ENCODE results near the gene STAT2. TPM values are rescaled to one million over a fixed set of nuclear protein-coding genes. Genes with fewer than 3 reads are reported as not detected.
A peak's percentile ranks its signal among the peaks of the same experiment; 100 is the strongest.

Gene STAT2
- total and polyA plus RNA-seq, 2 experiments from 2014 or later, result 15.6 to 67.9 TPM

DNA sequence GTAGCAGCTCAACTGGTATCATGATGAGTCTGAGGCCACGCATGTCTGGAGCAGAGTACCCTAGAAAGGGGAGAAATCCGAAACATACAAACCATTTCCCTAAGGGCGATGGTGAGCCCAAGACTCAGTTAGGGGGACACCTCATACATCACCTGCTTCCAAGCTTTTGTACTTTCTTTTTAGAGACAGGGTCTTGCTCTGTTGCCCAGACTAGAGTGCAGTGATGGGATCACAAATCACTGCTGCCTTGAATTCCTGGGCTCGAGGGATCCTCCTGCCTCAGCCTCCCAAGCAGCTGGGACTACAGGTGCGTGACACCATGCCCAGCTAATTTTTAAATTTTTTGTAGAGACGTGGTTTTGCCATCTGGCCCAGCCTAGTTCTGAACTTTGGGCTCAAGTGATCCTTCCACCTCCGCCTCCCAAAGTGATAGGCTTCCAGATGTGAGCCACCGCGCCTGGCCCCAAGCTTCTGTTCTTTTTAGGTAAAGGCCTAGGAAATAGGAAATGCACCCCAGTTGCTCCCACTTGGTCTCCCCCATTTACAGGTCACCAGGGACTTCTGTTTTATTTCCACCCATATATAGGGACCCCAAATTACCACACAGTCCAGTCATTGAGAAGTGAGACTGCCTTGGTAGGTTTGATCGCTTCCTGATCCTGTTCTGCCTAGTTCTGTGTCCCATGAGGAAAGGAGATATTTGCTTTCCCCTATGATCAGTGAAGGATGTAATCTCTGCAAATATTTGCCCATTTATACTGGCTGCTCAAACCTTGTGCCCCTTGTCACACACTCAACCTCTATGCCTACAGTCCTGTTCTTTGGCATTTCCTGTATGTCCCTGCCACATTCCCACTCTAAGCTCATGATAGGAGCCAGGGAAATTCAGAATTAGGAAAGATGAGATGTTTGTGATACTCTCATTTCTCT is 2.5 kb upstream of the STAT2 start, which contains the start of gene APOF:
Gene APOF (minus strand): TSS at position 728 of the 930 bp plus-strand sequence. CDS start 112 bp downstream, at position 616.
- H3K9me3 Mint-ChIP-seq, result no peaks in the 10 kb centered on the region; the same call in 2 of the 3 replicates
- no peaks in the 10 kb centered on the region for H4K20me1 ChIP-seq (replicated peaks; ENCODE audit: insufficient read depth)
- H3K9me2 ChIP-seq (ENCODE audit: insufficient read depth), result no peaks in the 10 kb centered on the region
- peaks cover 14% of the 10 kb centered on the region for H3K79me2 ChIP-seq (replicated peaks; ENCODE audit: insufficient read depth)
- H3K27me3 ChIP-seq (ENCODE audit: insufficient read depth), result no peaks in the 10 kb centered on the region
- no peak for ATAC-seq
- H3K4me1 Mint-ChIP-seq, result peaks cover 11% of the 10 kb centered on the region
- H3K4me3 Mint-ChIP-seq, result peak within 1 kb of the TSS; percentile 94
- H3F3A ChIP-seq (replicated peaks; ENCODE audit: low read depth), result peaks cover 5% of the 10 kb centered on the region; the same call in 1 of the 2 replicates
- H3K27ac Mint-ChIP-seq, result no peak within 1 kb of the TSS
- H3K27ac ChIP-seq (ENCODE audit: low read depth), result no peak within 1 kb of the TSS
- peaks cover 9% of the 10 kb centered on the region for H3K27me3 Mint-ChIP-seq (ENCODE audit: insufficient read depth, low read depth, poor library complexity)
- H3K36me3 ChIP-seq (ENCODE audit: insufficient read depth), result no peaks in the 10 kb centered on the region
- no peak within 1 kb of the TSS for H3K4me2 ChIP-seq
- H2AFZ ChIP-seq, result no peak within 1 kb of the TSS
- H3K36me3 Mint-ChIP-seq (ENCODE audit: low read depth), result peaks cover 3% of the 10 kb centered on the region; the same call in 1 of the 3 replicates
- no peak within 1 kb of the TSS for H3K4me3 ChIP-seq
- TF ChIP-seq NANOG (IDR thresholded peaks at IDR 0.05; ENCODE audit: borderline replicate concordance) (no peak), EZH2 (IDR thresholded peaks at IDR 0.05; ENCODE audit: low read depth, unreplicated experiment) (no peak)
- H3K4me1 ChIP-seq (ENCODE audit: insufficient read depth), result peaks cover 8% of the 10 kb centered on the region
- DNase-seq (ENCODE audit: low spot score), result no peak

- H4K20me1 ChIP-seq (replicated peaks; ENCODE audit: insufficient read depth), result no peaks in the 10 kb centered on the region
- no peak overlapping the region for H3K4me3 ChIP-seq
- H3K4me2 ChIP-seq, result no peak overlapping the region
- H3K79me2 ChIP-seq (replicated peaks; ENCODE audit: insufficient read depth), result peaks cover 14% of the 10 kb centered on the region
- no peak for TF ChIP-seq ZNF331 (CRISPR knock-in tag; IDR thresholded peaks at IDR 0.05; ENCODE audit: low read depth)
- TF ChIP-seq STAT1 (IDR thresholded peaks at IDR 0.05; ENCODE audit: unreplicated experiment), result no peak
- no peak for TF ChIP-seq ZNF114 (CRISPR knock-in tag; IDR thresholded peaks at IDR 0.05)
- no peak for TF ChIP-seq EZH2 (IDR thresholded peaks at IDR 0.05; ENCODE audit: low read depth, unreplicated experiment)
- Mint-ChIP-seq H3K27me3 (ENCODE audit: insufficient read depth, low read depth, poor library complexity) (peaks cover 5% of the 10 kb centered on the region), H3K4me3 (peak overlapping the region; percentile 94), H3K9me3 (no peaks in the 10 kb centered on the region), H3K4me1 (peaks cover 11% of the 10 kb centered on the region), H3K36me3 (ENCODE audit: low read depth) (peaks cover 3% of the 10 kb centered on the region; the same call in 1 of the 3 replicates), H3K27ac (peak overlapping the region; percentile 98)
- H3K27me3 ChIP-seq (ENCODE audit: insufficient read depth), result no peaks in the 10 kb centered on the region
- H3F3A ChIP-seq (replicated peaks; ENCODE audit: low read depth), result peaks cover 5% of the 10 kb centered on the region; the same call in 1 of the 2 replicates
- peaks cover 8% of the 10 kb centered on the region for H3K4me1 ChIP-seq (ENCODE audit: insufficient read depth)
- no peak overlapping the region for H2AFZ ChIP-seq
- no peak for DNase-seq (ENCODE audit: low spot score)
- H3K9me2 ChIP-seq (ENCODE audit: insufficient read depth), result no peaks in the 10 kb centered on the region
- ATAC-seq, result no peak
- H3K27ac ChIP-seq (ENCODE audit: low read depth), result no peak overlapping the region
- H3K36me3 ChIP-seq (ENCODE audit: insufficient read depth), result no peaks in the 10 kb centered on the region
Measured at GRCh38 chr12:56361487-56362129, 1.7 kb upstream of the STAT2 start.

GRCh38 chr12:56358836-56359532 is 923 bp downstream of the STAT2 start:
- TF ChIP-seq POLR2AphosphoS5 (IDR thresholded peaks at IDR 0.05; ENCODE audit: low read depth) (no peak), NANOG (IDR thresholded peaks at IDR 0.05; ENCODE audit: borderline replicate concordance) (no peak), ZNF114 (CRISPR knock-in tag; IDR thresholded peaks at IDR 0.05) (no peak), ZNF331 (CRISPR knock-in tag; IDR thresholded peaks at IDR 0.05; ENCODE audit: low read depth) (no peak)

More at GRCh38 chr12:56358836-56359532, 923 bp downstream of the STAT2 start:
- no peak overlapping the region for H3K27ac ChIP-seq (ENCODE audit: low read depth)
- Mint-ChIP-seq H3K9me3 (no peaks in the 10 kb centered on the region), H3K27ac (peak overlapping the region; percentile 90), H3K4me1 (peaks cover 11% of the 10 kb centered on the region), H3K27me3 (ENCODE audit: insufficient read depth, low read depth, poor library complexity) (peaks cover 5% of the 10 kb centered on the region), H3K4me3 (peak overlapping the region; percentile 94), H3K36me3 (ENCODE audit: low read depth) (peaks cover 21% of the 10 kb centered on the region)
- no peak for ATAC-seq
- H3K27me3 ChIP-seq (ENCODE audit: insufficient read depth), result no peaks in the 10 kb centered on the region
- peaks cover 14% of the 10 kb centered on the region for H3K79me2 ChIP-seq (replicated peaks; ENCODE audit: insufficient read depth)
- H3K36me3 ChIP-seq (ENCODE audit: insufficient read depth), result no peaks in the 10 kb centered on the region
- peak overlapping the region; percentile 78 for H3K4me2 ChIP-seq
- peaks cover 5% of the 10 kb centered on the region; the same call in 1 of the 2 replicates for H3F3A ChIP-seq (replicated peaks; ENCODE audit: low read depth)
- H4K20me1 ChIP-seq (replicated peaks; ENCODE audit: insufficient read depth), result no peaks in the 10 kb centered on the region
- no peaks in the 10 kb centered on the region for H3K9me2 ChIP-seq (ENCODE audit: insufficient read depth)
- DNase-seq (ENCODE audit: low spot score), result no peak
- H2AFZ ChIP-seq, result no peak overlapping the region
- peaks cover 8% of the 10 kb centered on the region for H3K4me1 ChIP-seq (ENCODE audit: insufficient read depth)
- peak overlapping the region; percentile 65 for H3K4me3 ChIP-seq

Measured in GM23338 (cell line).